Measurements from ENCODE around the gene RYK.
"Not testable (repeated sequence)": the region's sequence is repeated elsewhere in the genome, so short reads cannot be mapped to it uniquely, and the experiment has no call there.

RYK gene

DNA sequence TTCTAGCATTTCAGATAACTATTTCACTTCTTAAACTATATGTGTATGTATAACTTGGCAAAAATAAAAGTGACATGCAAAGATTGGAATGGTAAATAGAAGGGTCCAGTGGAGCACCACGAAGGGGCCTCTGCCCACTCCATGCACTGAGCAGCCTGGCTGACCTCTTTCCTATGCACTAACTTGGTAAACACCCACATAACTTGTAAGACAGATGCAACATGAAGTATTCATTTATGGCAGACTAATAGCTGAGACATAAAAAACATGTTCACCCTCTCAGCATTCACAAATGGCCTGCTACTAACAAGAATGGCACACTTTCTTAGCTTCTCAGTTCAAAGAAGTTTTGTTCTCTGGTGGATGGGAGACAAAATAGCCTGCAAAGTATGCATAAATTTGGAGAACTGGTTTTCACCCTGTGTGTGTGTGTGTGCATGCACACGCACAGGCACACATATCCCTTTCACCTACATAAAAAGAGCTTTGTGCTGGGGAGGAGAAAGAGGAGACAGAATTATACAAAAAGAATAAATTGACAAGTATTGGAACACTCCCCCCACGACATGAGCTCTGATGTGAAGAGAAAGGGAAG, 26.5 kb upstream of the RYK start:
- Mint-ChIP-seq H3K4me3 (no peak overlapping the region), H3K27me3 (ENCODE audit: low read depth) (peaks cover 76% of the 10 kb centered on the region)

DNA sequence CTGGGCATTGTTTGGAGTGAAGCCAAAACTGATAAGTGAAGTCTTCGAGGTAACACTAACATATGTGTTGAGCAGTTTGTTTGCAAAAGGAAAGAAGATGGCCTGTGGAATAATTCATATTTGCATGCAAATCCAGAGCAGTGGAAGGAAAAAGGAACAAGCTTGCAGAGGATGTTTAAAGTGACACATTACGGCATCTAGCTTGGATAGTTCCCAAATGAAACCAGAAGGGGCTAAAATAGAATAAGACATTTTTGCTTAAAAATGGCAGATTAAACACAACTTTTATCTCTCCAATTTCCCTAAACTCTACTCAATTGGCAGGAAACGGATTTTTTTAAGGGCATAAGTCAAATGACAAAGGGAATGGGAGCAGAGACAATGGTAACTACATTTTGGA, 25.4 kb upstream of the RYK start:
- Mint-ChIP-seq H3K27ac (no peak overlapping the region), H3K4me3 (no peak overlapping the region), H3K27me3 (ENCODE audit: low read depth) (peaks cover 77% of the 10 kb centered on the region), H3K4me1 (ENCODE audit: low read depth) (no peaks in the 10 kb centered on the region), H3K36me3 (ENCODE audit: low read depth) (no peaks in the 10 kb centered on the region), H3K9me3 (no peaks in the 10 kb centered on the region)

More for the DNA sequence above, 26.5 kb upstream of the RYK start:
- H3K4me1 Mint-ChIP-seq (ENCODE audit: low read depth) = no peaks in the 10 kb centered on the region
- H3K27ac Mint-ChIP-seq = no peak overlapping the region
- H3K9me3 Mint-ChIP-seq = no peaks in the 10 kb centered on the region
- H3K36me3 Mint-ChIP-seq (ENCODE audit: low read depth) = no peaks in the 10 kb centered on the region

DNA sequence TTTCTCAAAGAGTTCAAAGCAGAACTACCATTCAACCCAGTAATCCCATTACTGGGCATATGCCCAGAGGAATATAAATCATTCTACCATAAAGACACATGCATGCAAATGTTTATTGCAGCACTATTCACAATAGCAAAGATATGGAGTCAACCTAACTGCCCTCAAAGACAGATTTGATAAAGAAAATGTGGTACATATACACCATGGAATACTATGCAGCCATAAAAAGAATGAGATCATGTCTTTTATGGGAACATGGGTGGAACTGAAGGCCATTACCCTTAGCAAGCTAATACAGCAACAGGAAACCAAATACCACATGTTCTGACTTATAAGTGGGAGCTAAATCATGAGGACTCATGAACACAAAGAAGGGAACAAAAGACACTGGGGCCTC, 24.5 kb upstream of the RYK start:
- not testable (repeated sequence) for H3K4me3 Mint-ChIP-seq; H3K9me3 Mint-ChIP-seq; H3K4me1 Mint-ChIP-seq (ENCODE audit: low read depth); H3K27ac Mint-ChIP-seq; H3K36me3 Mint-ChIP-seq (ENCODE audit: low read depth)
- peaks cover 74% of the 10 kb centered on the region for H3K27me3 Mint-ChIP-seq (ENCODE audit: low read depth)

DNA sequence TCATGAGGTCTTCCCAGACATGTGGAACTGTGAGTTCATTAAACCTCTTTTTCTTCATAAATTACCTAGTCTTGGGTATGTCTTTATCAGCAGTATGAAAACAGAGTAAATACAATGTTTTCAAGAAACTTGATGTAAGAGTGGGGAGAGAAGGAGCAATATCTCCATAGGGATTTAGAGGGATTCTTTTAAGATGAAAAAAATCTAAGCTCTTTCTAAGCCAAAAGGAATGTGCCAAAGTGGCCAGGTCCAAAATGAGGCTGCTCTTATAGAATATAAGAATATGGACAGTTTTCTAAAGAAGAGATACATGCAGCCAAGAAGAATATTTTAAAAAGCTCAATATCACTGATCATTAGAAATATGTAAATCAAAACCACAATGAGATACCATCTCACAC, 23.9 kb upstream of the RYK start:
- no peak overlapping the region for H3K4me3 Mint-ChIP-seq
- H3K36me3 Mint-ChIP-seq (ENCODE audit: low read depth) = no peaks in the 10 kb centered on the region
- H3K27me3 Mint-ChIP-seq (ENCODE audit: low read depth) = peaks cover 71% of the 10 kb centered on the region
- H3K9me3 Mint-ChIP-seq = no peaks in the 10 kb centered on the region
- H3K4me1 Mint-ChIP-seq (ENCODE audit: low read depth) = no peaks in the 10 kb centered on the region
- H3K27ac Mint-ChIP-seq = no peak overlapping the region

DNA sequence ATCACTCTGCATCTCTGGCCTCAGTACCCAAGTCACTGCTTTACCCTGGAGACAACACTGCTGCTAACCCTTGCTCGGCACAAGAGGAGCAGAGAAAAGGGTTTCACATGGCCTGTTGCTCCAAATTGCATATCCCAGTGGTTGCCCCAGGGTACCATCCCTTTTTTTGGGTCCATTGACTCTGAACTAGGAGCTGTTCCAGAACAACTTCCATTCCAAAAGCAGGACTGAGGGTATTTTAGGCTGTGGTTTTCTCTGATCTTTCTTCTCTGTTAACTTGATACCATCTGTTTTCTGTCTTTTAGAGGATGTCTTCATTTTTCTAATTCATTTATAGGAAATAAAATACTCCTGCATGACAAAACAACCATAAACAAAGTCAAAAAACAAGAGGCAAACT, 17.3 kb upstream of the RYK start:
- Mint-ChIP-seq H3K27me3 (ENCODE audit: low read depth) (peaks cover 58% of the 10 kb centered on the region), H3K4me1 (ENCODE audit: low read depth) (no peaks in the 10 kb centered on the region), H3K9me3 (no peaks in the 10 kb centered on the region)

DNA sequence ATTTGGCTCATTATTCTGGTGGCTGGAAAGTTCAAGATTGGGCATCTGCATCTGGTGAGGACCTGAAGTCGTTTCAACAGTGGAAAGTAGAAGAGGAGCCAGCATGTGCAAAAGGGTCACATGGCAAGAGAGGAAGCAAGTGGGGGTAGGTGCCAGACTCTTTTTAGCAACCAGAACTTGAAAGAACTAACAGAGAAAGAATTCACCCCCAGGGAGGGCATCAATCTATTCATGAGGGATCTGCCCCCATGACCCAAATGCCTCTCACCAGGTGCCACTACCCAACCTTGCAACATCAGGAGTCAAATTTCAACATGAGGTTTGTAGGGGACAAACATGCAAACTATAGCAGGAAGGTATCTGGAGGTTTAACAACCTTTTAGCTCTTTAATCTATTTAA, 10.3 kb upstream of the RYK start:
- Mint-ChIP-seq H3K4me3 (no peak overlapping the region), H3K36me3 (ENCODE audit: low read depth) (no peaks in the 10 kb centered on the region), H3K9me3 (no peaks in the 10 kb centered on the region), H3K27ac (no peak overlapping the region), H3K4me1 (ENCODE audit: low read depth) (no peaks in the 10 kb centered on the region), H3K27me3 (ENCODE audit: low read depth) (peaks cover 66% of the 10 kb centered on the region)

More for the DNA sequence above, 17.3 kb upstream of the RYK start:
- Mint-ChIP-seq H3K36me3 (ENCODE audit: low read depth) (no peaks in the 10 kb centered on the region), H3K27ac (no peak overlapping the region), H3K4me3 (no peak overlapping the region)

DNA sequence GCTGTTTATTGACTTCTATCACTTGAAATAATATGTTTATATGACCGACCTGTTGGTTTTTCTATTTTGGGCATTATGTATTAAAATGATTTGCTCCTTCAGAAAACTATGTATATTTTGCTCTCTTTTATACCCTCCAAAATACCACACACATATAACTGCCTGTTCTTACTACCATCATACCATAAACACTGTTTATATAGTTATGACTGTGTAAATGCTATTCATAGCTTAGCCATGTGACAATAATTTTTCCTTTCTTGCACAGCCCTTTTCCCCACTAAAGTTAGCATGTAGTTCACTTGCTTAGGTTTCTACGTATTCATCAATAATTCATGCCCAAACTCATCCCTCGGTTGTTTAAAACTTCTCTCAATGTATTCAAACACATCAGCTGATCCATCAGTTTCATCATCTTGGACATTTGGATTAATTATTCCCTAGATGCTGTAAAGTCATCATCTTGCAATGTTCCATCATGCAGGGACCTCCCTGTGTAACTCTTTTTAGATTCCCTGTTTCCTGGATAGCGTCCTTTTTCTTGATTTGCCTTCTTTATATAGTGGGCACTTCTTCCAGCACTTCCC, 8.2 kb upstream of the RYK start:
- H3K4me3 Mint-ChIP-seq = no peak overlapping the region
- peaks cover 4% of the 10 kb centered on the region for H3K4me1 Mint-ChIP-seq (ENCODE audit: low read depth)
- H3K27me3 Mint-ChIP-seq (ENCODE audit: low read depth) = peaks cover 64% of the 10 kb centered on the region
- no peak overlapping the region for H3K27ac Mint-ChIP-seq
- no peaks in the 10 kb centered on the region for H3K36me3 Mint-ChIP-seq (ENCODE audit: low read depth)
- H3K9me3 Mint-ChIP-seq = no peaks in the 10 kb centered on the region

DNA sequence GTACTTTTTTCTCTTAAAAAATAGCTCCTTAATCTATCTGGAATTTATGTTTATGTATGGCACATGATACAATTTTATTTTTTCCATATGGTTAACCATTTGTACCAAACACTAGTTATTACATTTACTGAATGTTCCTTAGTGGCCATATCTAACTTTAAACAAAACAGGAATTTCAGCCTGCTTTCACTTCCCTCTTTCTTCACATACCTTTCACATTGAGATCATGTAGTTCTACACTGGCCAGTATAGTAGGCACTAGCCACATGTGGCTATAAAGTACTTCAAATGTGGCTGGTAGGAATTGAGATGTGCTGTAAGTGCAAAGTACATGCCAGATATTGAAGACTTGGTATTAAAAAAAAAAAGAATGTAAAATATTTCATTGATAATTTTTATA, 4.7 kb upstream of the RYK start:
- Mint-ChIP-seq H3K4me1 (ENCODE audit: low read depth) (peaks cover 14% of the 10 kb centered on the region), H3K27ac (no peak overlapping the region), H3K36me3 (ENCODE audit: low read depth) (no peaks in the 10 kb centered on the region), H3K4me3 (no peak overlapping the region), H3K9me3 (no peaks in the 10 kb centered on the region), H3K27me3 (ENCODE audit: low read depth) (peaks cover 50% of the 10 kb centered on the region)

DNA sequence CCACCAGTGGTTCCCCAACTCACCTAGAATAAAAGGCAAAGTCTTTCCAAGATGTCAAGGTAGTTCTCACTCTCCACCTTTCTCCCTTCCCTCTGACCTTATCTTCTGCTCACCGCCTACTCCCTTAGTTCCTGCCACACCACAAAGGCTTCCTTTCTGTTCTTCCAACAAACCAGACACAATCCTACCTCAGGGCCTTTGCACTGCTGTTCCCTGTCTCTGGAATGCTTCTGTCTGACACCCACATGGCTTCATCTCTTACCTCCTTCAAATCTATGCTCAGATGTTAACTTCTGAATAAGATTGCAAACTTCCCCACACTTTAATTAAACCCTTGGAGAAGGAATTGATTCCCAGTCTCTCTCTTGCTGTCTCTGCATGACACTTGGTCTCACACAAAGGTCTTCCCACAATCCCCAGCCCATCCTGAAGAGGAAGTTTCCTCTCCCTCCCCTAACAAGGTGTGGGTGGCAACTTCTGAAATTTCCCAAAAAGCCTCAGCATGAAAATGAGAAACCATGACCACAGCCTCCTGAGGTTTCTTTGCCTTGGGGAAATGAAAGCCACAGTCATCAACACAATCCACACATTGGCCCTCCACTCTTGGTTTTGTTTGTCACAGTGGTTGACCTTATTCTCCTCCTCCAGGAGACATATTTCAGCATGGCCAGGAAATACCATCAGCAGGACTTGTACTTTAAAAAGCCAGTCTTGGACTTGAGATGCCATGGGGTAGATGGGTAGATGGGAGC, 3.0 kb upstream of the RYK start:
- Mint-ChIP-seq H3K4me1 (ENCODE audit: low read depth) (peaks cover 20% of the 10 kb centered on the region), H3K9me3 (no peaks in the 10 kb centered on the region), H3K27ac (no peak overlapping the region), H3K4me3 (peak overlapping the region; percentile 30), H3K27me3 (ENCODE audit: low read depth) (peaks cover 50% of the 10 kb centered on the region), H3K36me3 (ENCODE audit: low read depth) (no peaks in the 10 kb centered on the region)

DNA sequence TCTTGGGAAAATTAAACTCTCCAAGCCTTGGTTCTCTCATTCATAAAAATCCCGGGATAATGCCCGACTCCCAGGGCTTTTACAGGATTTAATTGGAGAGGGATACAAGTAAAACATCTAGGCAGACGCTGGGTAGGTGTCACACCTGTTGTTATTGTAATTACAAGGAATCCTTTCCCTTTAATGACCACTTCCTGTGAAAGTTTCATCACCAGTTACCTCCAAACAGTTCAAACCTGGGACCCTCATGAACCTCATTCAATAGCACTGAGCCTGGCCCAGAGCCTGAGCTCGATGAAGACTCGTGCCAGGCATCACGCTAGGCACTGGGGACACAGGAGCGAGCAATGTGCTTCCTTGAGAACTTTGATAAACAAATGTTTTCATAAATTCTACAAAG, 2.1 kb upstream of the RYK start:
- Mint-ChIP-seq H3K9me3 (no peaks in the 10 kb centered on the region), H3K4me3 (no peak overlapping the region), H3K4me1 (ENCODE audit: low read depth) (peaks cover 20% of the 10 kb centered on the region)

DNA sequence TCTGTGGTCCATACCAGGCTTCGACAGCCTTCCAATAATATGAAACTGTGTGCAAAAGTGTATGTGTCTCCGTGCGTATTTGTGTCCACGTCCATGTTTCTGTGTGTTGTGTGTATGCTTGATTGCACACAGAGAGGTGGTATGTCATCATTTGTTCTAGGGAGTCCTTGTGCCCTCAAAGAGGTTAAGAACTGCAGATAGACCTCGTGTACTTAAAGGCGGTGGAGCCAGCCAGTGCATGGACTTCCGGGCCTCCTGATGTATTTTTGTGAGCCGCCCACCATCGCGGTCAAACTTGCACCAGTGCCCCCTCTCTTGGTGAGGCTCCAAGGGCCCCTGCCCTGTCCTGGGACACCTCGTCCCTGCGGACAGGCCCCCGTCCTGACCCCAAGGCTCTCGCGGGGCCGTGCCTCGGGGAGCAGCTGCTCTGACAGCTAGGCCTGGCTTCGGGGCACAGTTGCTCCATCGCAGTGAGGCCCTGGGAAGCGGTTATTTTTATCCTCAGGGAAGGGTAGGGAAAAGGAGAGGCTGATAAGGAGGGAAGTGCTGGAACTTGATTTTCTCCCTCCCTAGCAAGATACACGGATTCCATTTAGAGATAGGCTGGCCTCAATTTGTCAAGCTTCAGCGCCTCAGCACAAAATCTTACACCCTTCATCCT, 1.2 kb upstream of the RYK start:
- H3K4me1 Mint-ChIP-seq (ENCODE audit: low read depth) = peaks cover 21% of the 10 kb centered on the region
- H3K36me3 Mint-ChIP-seq (ENCODE audit: low read depth) = no peaks in the 10 kb centered on the region
- H3K27ac Mint-ChIP-seq = peak overlapping the region; percentile 1
- H3K4me3 Mint-ChIP-seq = peak overlapping the region; percentile 57
- H3K27me3 Mint-ChIP-seq (ENCODE audit: low read depth) = peaks cover 57% of the 10 kb centered on the region
- peaks cover 2% of the 10 kb centered on the region for H3K9me3 Mint-ChIP-seq

More for the DNA sequence above, 2.1 kb upstream of the RYK start:
- no peak overlapping the region for H3K27ac Mint-ChIP-seq
- no peaks in the 10 kb centered on the region for H3K36me3 Mint-ChIP-seq (ENCODE audit: low read depth)
- peaks cover 56% of the 10 kb centered on the region for H3K27me3 Mint-ChIP-seq (ENCODE audit: low read depth)

DNA sequence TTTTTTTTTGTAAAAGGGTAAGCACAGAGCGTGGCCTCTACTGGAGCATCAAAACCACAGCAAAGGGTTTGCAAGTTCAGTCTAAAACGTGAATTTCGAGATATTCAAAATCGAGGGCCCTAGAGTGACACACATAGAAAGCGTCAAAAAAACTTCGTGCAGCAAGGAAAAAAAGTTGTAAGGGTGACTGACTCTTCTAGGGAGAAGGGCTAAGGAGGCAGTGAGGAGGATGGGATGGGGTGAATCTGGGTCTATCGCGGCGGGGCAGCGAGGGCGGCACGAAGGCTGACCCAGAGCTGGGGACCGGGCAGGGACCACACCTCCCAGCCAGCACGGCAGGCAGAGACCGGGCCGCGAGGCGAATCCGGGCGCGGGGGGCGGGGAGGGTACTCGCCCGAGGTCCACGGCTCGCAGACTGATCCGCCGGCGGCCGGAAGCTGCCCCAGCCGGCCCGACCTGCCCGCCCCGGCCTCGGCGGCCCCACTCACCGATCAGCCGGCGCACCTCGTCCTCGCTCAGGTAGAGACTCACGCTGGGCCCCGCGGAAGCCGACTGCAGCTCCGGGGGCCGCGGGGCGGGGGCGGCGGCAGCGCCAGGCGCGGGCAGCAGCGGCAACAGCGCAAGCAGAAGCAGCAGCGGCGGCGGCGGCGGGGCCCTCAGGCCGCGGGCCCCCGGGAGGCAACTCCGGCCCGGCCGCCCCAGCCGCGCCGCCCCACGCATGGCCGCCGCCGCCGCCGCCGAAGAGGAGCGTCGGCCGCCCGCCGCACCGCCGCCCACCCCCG, 533 bp downstream of the RYK start:
- peaks cover 55% of the 10 kb centered on the region for H3K27me3 Mint-ChIP-seq (ENCODE audit: low read depth)
- peaks cover 21% of the 10 kb centered on the region for H3K4me1 Mint-ChIP-seq (ENCODE audit: low read depth)

DNA sequence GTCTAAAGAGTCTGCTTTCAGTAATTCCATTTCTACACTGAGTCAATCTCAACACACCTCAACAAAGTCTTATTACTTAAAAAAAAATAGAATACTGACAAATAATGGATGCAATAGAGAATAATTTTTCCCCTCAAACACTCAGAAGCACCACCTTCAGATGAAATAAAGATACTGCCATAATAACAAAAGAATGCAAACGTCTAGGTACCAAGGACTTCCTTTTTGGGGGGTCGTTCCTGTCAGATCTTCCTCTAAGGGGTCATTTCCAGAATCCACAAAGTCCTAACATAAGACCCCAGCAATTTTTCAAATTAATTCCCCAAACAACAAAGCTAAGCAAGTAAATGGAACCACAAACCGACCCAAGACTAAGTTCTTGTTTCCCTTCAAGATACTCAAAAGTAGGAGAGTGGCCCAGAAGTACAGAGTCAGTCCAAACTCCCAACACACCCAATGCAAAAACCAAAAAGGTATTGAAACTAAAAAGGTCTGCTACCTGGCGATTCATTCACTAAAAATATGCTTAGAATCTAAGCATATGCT, 1.3 kb downstream of the RYK start:
- no peak overlapping the region for H3K27ac Mint-ChIP-seq
- H3K4me3 Mint-ChIP-seq = peak overlapping the region; percentile 86
- H3K36me3 Mint-ChIP-seq (ENCODE audit: low read depth) = peaks cover 2% of the 10 kb centered on the region
- peaks cover 21% of the 10 kb centered on the region for H3K4me1 Mint-ChIP-seq (ENCODE audit: low read depth)
- peaks cover 53% of the 10 kb centered on the region for H3K27me3 Mint-ChIP-seq (ENCODE audit: low read depth)
- H3K9me3 Mint-ChIP-seq = peaks cover 11% of the 10 kb centered on the region

More for the DNA sequence above, 533 bp downstream of the RYK start:
- H3K4me3 Mint-ChIP-seq = peak overlapping the region; percentile 86
- peak overlapping the region; percentile 77 for H3K27ac Mint-ChIP-seq
- peaks cover 2% of the 10 kb centered on the region for H3K36me3 Mint-ChIP-seq (ENCODE audit: low read depth)
- peaks cover 11% of the 10 kb centered on the region for H3K9me3 Mint-ChIP-seq

DNA sequence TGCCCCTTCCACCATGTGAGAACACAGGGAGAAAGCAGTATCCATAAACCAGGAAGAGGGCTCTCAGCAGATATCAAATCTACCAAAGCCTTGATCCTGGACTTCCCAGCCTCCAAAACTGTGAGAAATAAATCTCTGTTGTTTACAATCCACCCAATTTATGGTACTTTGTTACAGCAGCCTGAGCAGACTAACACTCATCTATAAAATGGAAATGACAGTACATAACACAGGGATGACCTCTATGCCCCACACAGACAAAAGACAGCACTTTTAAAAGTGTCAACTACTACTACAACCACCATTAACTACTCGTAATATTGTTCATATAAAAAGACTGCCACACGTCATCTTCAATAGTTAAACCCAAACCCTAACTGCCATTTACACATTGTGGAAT, 5.7 kb downstream of the RYK start:
- peaks cover 50% of the 10 kb centered on the region for H3K27me3 Mint-ChIP-seq (ENCODE audit: low read depth)
- no peak overlapping the region for H3K27ac Mint-ChIP-seq
- H3K4me3 Mint-ChIP-seq = no peak overlapping the region
- H3K36me3 Mint-ChIP-seq (ENCODE audit: low read depth) = peaks cover 2% of the 10 kb centered on the region
- H3K4me1 Mint-ChIP-seq (ENCODE audit: low read depth) = peaks cover 12% of the 10 kb centered on the region
- H3K9me3 Mint-ChIP-seq = peaks cover 11% of the 10 kb centered on the region

Measured in T-helper 1 cell treated with Interleukin-12 subunit alpha and Interleukin-12 subunit beta and Interleukin-4 antibody, amounts not matched to agents 30 μg/mL and 1 μg/mL, for 36 hours (primary cell).